Raji (cell line): Measurements from ENCODE around the gene FOSB.

Experiments used
- POLR2A ChIP-seq: IDR thresholded peaks from 2 replicates; pipeline ENCODE4 v1.6.1; 2011; ENCODE audit warnings: low read depth, low read length, control low read depth; ENCODE audit not compliant: insufficient read depth

FOSB gene

DNA sequence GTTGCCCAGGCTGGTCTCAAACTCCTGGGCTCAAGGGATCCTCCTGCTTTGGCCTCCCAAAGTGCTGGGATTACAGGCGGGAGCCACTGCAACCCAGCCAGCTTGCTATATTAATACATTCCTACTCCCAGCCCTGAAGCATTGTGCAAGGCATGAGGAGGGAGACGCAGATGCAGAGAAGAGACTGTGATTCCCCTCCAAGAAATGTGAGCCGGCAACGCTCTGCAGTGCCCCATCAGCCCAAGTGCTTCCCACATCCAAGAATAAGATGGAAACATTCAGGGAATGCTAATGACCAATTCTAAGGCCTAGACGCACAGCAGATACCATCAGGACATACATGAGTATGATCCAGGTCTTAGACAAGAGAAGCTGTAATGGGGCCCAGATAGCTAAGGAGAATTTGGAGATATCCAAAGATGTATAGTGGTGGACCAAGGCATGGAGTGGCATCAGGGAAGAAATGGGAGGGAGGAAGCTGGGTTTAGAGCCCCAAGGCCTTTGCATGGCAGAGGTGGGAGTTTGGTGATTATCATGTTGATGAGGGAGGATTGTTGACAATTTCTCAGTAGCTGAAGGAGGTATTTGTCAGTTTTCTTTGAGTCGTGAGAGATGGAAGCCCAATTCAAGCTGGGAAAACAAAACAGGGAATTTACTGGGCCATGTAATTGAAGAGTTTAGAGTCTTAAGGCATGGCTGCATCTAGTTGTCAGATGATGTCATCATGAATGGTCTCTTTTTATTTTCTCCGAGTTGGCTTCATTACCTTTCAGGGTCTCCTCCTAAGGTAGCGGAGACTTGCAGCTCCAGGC is 33.3 kb downstream of the FOSB start:
- TF ChIP-seq POLR2A = no peak

DNA sequence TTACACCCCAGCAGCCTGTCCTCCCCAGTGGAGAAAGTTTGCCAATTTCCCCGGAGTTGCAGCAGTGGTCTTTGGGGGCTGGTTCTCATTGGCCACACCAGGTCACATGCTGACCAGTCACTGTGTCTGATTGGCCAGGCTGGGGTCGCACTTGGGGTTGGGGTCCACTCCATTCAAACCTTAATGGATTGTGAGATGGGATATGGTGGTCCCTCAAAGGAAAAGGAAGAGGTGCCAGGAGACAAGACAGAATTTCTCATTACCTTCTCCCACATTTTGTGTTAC is 33.9 kb downstream of the FOSB start:
- no peak for TF ChIP-seq POLR2A

DNA sequence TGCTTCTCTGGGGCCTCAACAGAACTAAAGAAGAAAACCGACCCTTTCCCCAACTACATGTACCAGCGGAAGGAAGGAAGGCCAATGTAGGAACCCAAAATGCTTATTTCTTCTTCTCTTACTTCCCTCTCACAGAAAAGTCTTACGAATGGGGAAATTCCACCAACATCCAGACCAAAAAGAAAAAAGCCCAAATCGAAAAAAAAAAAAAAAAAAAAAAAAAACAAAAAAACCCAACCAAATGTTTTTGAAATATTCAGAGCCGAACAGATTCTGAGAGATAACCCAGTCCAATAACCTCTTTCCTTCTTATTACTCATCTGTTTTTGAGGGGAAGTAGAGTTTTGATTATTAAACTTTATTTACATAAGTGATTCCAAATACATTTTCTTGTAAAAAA is 34.3 kb downstream of the FOSB start:
- TF ChIP-seq POLR2A = no peak

DNA sequence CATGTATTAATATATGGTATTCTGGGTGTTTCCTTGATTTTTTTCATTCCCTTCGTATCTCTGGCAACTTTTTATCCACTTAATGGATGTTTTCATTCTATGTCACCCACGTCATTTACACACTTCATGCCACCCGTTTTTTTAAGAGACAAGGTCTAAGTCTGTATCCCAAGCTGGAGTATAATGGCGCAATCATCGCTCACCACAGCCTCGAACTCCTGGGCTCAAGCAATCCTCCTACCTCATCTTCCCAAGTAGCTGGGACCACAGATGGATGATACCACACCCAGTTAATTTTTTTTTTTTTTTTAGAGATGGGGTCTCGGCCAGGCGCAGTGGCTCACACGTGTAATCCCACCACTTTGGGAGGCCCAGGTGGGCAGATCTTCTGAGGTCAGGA is 36.1 kb downstream of the FOSB start:
- no peak for TF ChIP-seq POLR2A

DNA sequence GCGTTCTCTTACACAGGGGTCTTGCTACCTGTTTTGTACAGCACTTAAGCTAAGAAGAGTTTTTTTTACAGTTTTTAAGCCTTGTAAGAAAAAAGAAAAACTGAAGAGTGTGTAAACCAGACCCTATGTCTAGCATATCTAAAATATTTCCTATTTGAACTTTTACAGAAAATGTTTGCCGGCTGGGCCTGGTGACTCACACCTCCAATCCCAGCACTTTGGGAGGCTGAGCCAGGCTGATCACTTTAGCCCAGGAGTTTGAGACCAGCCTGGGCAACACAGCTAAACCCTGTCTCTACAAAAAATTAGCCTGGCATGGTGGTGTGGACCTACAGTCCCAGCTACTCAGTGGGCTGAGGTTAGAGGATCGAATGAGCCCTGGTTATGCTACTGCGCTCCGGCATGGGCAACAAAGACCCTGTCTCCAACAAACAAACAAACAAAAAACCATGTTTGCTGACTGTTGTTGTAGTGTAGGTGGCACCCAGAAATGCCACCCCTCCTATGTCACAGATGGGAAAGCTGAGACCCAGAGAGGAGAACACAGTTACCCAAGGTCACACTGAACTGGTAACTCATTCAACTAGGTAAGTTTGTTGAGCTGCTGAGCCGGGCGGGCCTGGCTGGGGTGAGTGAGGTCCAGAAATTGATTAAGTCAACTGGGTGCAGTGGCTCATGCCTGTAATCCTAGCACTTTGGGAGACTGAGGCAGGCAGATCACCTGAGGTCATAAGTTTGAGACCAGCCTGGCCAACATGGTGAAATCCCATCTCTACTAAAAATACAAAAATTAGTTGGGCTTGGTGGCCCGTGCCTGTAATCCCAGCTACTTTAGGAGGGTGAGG is 37.6 kb downstream of the FOSB start:
- no peak for TF ChIP-seq POLR2A

DNA sequence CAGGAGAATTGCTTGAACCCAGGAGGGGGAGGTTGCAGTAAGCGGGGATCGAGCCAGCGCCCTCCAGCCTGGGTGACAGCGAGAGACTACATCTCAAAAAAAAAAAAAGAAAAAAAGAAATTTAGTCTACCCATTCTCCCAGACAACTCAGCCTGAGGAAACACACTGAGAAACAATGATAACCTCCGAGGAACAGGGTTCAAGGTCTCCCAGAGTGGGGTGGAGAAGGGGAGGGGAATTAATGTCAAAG is 38.1 kb downstream of the FOSB start:
- no peak for TF ChIP-seq POLR2A

DNA sequence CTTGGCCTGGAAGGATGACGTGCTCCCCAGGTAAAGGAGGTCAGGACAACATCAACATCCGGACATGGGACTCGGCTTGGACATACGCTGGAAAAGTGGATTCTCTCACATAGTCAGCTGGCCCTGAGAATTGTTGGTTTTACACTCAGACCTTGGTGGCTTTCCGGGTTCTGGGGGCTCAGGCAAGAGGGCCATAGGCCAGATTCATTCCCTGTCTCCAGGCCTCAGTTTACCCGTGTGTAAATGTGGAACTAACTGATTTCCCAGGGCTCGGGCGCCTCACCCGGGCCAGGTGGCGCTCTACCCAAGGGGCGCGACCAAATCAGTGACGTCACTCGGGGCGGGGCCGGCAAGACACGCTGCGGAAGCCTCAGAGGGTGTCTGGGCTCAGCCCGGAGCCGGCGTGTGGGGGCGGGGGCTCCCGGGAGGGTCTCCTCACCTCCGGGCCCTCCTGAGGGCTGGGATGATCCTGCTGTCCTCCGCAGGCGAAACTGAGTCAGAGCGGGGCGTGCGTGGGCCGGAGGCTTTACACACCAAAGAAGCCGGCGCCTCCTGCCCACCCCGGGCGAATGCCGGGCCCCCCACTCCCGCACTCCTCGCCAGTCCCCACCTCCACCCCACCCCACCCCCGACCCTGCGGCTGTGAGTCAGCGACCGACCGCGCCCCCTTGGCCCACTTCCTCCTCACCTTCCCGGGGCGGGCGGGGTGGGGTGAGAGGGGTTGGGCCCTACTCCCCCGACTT is 38.6 kb downstream of the FOSB start:
- peak; percentile 85 for TF ChIP-seq POLR2A

DNA sequence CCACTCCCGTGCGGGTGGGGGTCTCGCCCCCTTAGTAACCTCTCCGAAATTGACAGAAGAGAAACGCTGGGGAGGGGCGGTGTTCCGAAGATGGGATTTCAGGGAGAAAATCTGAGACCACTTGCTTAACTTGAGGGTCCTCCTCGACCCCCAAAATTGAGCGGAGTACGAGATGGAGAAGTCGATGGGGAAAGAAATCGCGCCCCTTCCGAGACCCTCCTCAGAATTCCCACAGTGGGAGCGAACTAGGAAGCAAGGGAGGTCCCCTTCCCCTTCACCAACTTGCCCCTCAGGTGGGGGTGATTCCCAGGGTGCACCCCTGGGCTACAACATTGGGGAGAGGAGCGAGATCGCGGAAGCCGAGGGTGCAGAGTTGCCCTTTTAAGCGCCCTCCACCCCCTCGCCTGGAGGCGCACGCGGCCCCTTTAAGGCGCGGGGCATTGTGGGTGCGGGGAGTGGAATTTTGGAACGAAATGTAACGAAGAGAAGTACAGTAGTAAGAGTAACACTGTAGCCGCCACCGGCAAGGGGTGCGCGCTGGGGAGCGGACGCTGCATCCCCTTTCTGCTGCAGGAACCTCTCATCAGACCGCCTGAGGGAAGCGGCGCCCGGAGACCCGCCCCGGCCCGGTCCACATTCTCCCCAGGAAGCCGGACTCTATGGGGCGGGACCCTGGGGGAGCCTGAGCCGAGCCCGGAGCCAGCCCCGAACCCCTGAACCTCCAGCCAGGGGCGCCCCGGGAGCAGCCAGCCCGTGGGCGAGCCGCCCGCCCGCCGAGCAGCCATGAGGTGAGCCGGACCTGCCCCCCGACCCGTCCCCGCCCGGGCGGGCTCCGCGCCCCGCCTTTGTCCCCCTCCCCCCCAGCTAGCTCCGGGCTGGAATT is 39.4 kb downstream of the FOSB start, which contains the start of gene VASP:
VASP (plus strand) TSS at position 491 of the 883 bp plus-strand sequence; CDS start at position 784, 293 bp downstream.
- peak; percentile 98 for TF ChIP-seq POLR2A

DNA sequence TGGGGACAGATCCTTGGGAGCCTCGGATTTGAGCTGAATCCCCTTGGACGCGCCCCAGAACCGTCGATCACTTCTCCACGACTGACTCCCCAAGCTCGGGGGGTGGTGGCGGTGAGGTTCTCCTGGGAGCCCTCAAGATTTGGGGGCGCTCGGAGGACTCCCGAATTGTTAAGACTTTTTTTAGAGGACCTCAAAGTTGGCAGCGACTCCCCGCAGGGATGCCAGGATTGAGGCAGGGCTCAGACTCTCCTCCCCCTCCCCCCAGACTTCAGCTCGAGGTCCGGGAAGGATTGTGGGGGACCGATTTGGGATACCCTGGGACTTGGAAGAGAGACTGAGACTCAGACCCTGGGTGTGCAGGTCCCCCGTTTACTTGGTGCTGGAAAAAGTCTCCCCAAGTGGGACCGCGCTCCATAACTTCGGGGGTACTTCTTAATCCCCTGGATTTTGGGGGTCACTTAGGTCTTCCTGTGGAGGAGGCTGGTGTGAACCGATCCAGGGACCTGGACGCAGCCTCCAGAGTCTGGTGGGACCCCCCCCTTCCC is 40.1 kb downstream of the FOSB start:
- no peak for TF ChIP-seq POLR2A

DNA sequence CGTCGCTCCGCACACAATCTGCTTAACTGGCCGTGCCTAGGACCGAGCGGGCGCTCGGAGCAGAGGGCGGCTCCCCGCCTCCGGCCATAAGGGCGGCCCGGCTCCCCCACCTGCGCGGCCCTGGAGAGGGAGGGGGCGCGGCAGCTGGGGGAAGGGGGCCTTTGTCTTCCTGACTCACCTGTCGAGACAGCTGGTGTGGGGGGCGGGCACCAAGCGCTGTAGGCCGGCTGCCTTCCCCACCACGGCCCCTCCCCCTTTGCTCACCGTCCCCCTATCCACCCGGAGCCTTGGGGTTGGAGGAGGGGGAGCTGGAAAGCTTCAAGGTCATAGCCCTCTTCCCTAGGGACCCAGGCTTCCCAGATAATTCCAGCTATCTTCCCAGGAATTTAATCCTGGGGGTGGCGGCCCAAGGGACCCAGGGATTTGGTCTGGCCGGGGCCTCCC is 40.6 kb downstream of the FOSB start:
- no peak for TF ChIP-seq POLR2A

DNA sequence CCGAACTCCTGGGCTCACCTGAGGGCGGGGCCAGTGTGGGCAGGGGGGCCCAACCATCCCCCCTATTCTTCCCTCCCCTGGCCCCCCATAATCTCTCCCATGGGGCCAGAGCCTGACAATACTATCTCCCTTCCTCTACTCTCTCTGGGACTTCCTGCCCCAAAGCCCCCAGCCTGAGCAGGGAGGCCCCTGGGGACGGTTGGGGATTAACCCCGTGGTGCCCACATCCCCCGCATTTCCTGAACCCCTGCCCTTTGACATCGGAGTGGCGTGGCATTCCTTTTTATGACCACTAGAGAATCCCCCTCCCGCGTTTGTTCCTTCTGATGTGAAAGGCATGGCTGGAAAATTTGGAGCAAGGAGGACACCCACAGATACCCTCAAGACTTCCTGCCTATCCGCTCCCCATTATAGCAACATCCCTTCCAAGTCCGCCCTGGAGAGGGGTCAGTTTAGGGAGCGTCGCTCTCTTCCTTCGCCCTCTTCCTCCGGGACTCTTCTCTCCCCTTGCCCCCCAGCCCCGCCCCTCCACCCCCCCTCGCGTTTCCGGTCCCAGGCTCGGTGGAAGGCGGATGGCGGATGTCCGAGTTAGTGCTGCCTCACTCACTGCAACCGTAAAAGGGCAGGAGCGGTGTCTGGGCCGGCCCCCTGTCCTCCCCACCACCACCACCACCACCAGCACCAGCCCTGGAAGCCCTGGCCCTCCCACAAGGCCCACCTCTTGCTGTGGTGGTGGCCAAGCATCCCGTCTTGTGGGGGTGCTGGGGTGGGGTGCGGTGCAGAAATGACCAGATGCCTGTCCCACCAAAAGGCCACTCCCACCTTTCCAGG is 41.3 kb downstream of the FOSB start:
- no peak for TF ChIP-seq POLR2A

DNA sequence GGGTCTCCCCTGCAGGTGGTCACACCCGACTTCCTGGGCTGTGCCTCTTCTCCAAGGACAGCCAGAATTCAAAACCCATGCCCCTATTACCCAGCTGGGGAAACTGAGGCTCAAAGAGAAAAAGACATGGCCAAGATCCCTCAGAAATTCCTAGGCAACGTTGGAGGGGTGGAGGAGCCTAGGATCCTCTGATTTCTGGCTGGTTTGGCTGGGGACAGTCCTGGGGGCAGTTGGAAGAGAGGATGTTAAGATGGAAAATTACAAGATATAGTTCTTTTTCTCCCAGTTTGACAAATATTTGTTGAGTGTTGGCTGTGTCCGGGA is 41.9 kb downstream of the FOSB start:
- no peak for TF ChIP-seq POLR2A

DNA sequence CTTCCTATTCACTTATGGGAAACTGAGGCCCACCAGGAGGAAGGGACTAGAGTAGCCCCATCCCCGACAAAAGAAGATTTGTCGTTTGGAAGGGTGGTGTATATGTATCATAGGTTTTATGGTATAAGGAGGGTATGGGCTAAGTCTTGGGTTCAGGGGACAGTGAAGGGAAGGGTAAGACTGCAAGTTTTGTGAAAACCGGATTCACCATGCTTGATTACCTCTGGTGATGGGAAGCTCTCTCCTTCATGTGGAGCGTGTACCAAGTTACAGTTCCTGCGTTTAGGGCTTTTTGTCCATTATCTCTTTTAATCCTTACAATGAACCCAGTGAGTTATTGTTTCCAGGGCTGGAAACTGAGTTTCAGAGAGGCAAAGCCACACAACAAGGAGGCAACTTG is 43.3 kb downstream of the FOSB start:
- no peak for TF ChIP-seq POLR2A
